Dendritic cell treated with granulocyte-macrophage colony-stimulating factor and Interleukin-4, amounts not matched to agents 40 ng/mL and 50 ng/mL, for 4 days (primary cell): ENCODE results near the gene KRT31.
"Not testable (repeated sequence)": the region's sequence is repeated elsewhere in the genome, so short reads cannot be mapped to it uniquely, and the experiment has no call there.

Experiments
- H3K27ac Mint-ChIP-seq: one replicate; pipeline ENCODE4 v1.8.0; 2022; ENCODE audit warnings: mild to moderate bottlenecking, mixed read lengths
- H3K27me3 Mint-ChIP-seq: one replicate; pipeline ENCODE4 v1.8.0; 2022; ENCODE audit warnings: mild to moderate bottlenecking, mixed read lengths
- H3K36me3 Mint-ChIP-seq: one replicate; pipeline ENCODE4 v1.8.0; 2022; ENCODE audit warnings: low read depth, mixed read lengths
- H3K4me1 Mint-ChIP-seq: one replicate; pipeline ENCODE4 v1.8.0; 2022; ENCODE audit warnings: low read depth, mixed read lengths
- H3K4me3 Mint-ChIP-seq: one replicate; pipeline ENCODE4 v1.8.0; 2022; ENCODE audit warnings: mild to moderate bottlenecking, moderate library complexity, mixed read lengths
- H3K9me3 Mint-ChIP-seq: one replicate; pipeline ENCODE4 v1.8.0; 2022; ENCODE audit warnings: mixed read lengths
- intact Hi-C: fragments of 100-400 bp; cut with micrococcal nuclease; formaldehyde crosslinking; loops from one replicate; pipeline ENCODE4 v1.15.0; 2022

The KRT31 gene

DNA sequence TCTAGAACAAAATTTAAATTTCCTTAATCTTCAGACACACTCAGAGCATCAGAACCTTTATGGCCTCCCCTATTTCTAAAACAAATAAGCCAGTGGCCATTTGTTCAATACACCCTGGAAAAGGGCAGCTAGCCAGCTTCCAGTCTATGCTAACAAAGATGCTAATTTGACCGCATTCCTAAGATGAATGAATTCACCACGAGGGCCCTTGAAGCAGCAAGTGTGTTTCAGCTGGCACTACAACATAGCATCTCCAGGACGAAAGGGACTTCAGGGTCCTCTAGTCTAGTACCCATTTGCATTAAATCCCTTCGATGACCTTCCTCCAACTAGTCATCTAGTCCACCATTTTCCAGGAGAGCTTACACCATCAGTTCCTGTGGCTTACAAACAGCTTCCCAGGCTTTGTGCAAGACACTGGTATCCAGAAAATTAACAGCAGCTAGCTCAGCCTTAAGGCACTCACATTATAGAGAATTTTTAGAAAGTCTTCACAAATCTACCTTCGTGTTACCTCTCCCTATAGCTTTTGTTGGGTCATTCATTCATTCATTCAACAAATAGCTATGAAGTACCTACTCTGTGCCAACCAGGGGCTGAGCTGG is 16.0 kb upstream of the KRT31 start:
- Mint-ChIP-seq H3K27me3 (peaks cover 9% of the 10 kb centered on the region), H3K4me3 (no peak overlapping the region), H3K4me1 (peaks cover 9% of the 10 kb centered on the region), H3K36me3 (no peaks in the 10 kb centered on the region), H3K27ac (no peak overlapping the region), H3K9me3 (no peaks in the 10 kb centered on the region)
- intact Hi-C loops, result no loop called here

DNA sequence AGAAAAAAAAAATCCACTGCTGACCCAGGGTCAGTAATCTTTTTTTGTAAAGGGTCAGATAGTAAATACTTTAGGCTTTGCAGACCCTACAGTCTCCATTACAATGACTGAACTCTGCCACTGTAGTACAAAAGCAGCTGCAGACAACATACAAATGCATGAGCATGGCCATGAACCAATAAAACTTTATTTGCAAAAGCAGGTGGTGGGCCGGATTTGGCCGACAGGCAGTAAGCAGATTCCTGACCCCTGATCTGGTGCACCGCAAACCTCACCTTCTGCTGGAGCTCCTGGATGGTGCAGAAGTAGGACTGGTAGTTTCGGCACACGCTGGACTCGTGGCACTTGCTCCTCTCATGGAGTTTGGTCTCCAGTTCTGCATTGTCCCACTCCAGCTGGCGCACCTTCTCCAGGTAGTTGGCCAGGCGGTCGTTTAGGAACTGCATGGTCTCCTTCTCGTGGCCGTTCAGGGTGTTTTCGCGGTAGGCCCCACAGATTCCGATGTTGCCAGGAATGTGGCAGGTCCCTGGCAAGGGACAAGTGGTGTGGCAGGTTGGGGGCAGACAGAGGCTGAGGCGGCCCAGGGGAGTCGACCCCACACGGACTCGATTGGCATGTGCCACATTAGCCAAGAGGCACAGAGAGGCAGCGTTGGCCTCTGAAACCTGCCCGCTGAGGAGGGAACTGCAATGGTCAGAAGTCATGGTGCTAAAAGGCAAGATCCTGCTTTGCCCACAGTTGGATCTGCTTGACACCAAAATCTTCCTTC is 13.8 kb upstream of the KRT31 start:
- no peak overlapping the region for H3K4me3 Mint-ChIP-seq
- no peaks in the 10 kb centered on the region for H3K36me3 Mint-ChIP-seq
- intact Hi-C loops, result no loop called here
- no peaks in the 10 kb centered on the region for H3K4me1 Mint-ChIP-seq
- H3K9me3 Mint-ChIP-seq, result no peaks in the 10 kb centered on the region
- H3K27me3 Mint-ChIP-seq, result peaks cover 9% of the 10 kb centered on the region
- H3K27ac Mint-ChIP-seq, result no peak overlapping the region

DNA sequence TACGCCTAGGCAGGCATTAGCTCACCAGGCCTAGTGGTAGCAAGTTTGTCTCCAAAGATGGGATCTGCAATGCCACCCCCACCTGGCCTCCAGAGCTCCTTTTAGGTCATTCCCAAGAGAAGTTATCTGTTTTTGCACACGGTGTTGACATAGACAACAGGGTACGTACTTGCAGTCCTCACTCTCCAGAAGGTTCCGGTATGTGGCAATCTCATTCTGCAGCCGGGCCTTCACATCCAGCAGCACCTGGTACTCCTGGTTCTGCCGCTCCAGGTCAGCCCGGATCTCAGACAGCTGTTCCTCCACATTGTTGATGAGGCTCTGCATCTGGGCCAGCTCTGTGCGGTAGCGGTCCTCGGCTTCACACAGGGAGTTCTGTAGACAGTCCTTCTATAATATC is 9.8 kb upstream of the KRT31 start:
- no peak overlapping the region for H3K4me3 Mint-ChIP-seq
- intact Hi-C loops, result no loop called here

DNA sequence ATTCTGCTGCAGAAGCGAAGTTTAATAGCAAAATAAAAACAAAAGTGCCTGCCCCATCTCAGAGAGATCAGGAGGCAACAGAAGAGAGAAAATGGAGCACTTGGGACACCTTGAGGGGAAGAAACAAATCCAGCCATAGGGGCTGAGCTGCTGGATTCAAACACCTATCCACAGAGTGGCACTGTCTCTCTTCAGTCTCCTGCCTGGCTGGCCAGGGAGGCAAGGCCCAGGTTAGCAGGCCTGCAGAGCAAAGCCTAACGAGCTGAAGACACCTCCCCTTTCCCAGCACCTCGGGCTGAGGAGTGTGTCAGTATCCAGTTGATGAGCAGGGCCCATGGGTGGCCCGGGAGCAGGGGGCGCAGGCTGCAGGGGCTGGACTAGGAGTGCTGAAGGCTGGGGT is 8.8 kb upstream of the KRT31 start:
- H3K36me3 Mint-ChIP-seq, result no peaks in the 10 kb centered on the region
- intact Hi-C loops, result no loop called here
- no peak overlapping the region for H3K4me3 Mint-ChIP-seq
- no peak overlapping the region for H3K27ac Mint-ChIP-seq
- H3K9me3 Mint-ChIP-seq, result no peaks in the 10 kb centered on the region
- peaks cover 12% of the 10 kb centered on the region for H3K4me1 Mint-ChIP-seq
- H3K27me3 Mint-ChIP-seq, result peaks cover 2% of the 10 kb centered on the region

More for the DNA sequence above, 9.8 kb upstream of the KRT31 start:
- Mint-ChIP-seq H3K36me3 (no peaks in the 10 kb centered on the region), H3K4me1 (peaks cover 12% of the 10 kb centered on the region), H3K27ac (no peak overlapping the region), H3K9me3 (no peaks in the 10 kb centered on the region), H3K27me3 (peaks cover 4% of the 10 kb centered on the region)

DNA sequence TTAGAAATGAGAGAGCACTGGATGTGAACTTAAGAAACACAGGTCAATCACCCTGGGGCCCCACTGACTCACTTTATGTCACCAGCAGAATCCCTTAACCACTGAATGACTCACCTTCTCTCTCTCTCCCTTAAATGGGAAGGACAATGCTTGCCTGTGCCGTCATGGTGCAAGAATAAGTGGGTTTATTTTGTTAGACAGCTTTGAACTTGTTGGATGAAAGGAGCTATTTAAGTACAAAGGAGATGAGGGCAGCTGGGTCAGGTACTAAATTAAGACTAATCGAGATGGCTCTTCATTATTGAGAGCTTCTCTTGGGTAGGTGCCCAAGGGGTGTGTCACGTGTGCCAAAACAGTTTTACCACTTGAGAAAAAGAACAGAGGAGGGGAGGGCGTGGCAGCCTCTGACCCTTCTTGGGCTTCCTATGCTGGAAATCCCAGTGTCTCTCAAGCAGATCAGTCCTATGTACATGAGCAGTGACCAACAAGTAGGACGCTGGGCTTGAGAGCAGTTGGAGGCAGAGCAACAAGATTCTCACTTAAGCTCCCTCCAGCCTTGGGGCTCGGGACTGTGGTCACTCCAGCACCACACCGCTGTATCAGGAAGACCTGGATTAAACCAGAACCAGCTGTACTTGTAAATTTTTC is 6.7 kb upstream of the KRT31 start:
- H3K27me3 Mint-ChIP-seq, result peaks cover 6% of the 10 kb centered on the region
- no peaks in the 10 kb centered on the region for H3K9me3 Mint-ChIP-seq
- H3K36me3 Mint-ChIP-seq, result no peaks in the 10 kb centered on the region
- H3K4me1 Mint-ChIP-seq, result peaks cover 12% of the 10 kb centered on the region
- intact Hi-C loops, result no loop called here
- H3K27ac Mint-ChIP-seq, result no peak overlapping the region
- H3K4me3 Mint-ChIP-seq, result no peak overlapping the region

DNA sequence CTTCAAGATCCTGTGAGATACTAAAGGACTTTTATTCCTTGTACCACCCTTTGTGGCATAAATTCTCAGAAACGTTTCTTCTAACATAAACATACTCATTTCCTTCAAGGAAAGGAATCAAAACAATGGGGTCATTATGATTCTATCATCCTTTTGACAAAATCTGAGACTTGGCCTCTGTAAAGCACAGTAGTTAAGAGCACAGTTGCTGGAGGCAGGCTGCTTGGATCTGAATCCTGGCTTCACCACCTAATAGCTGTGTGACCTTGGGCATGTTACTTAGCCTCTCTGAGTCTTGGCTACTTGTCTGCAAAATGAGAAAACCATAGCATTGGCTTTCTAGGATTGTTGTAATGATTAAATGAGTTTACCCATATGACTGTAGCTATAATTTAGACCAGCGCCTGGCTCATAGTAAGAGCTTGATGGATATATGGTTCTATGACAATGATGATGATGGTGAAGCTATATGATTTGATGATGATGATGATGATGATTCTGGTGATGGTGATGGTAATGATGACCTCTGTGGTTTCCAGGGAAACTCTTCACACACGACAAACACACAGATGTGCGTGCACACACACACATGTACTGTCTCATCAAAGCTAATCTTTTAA is 6.1 kb upstream of the KRT31 start:
- H3K9me3 Mint-ChIP-seq, result no peaks in the 10 kb centered on the region
- no peak overlapping the region for H3K27ac Mint-ChIP-seq
- intact Hi-C loops, result no loop called here
- no peak overlapping the region for H3K4me3 Mint-ChIP-seq
- H3K27me3 Mint-ChIP-seq, result peaks cover 7% of the 10 kb centered on the region
- H3K4me1 Mint-ChIP-seq, result peaks cover 12% of the 10 kb centered on the region
- no peaks in the 10 kb centered on the region for H3K36me3 Mint-ChIP-seq

DNA sequence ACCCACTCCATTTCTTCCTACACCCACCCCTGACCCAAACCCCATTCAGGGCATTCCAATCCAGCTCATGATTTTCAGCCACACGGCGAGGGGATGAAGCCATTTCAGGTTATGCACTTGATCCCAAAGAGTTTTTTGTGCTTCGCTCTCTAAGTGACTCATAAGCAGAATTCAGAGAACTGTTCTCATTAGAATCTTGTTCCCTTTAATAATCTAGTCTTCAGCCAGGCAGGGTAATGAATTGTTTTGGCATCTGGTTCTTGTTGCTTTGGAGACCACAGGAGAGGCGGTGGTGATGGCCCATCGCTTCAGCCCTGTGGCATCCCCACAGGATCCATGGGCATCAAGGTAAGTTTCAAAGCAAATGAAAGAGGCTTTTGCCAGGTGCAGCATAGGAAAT is 4.8 kb upstream of the KRT31 start:
- no peaks in the 10 kb centered on the region for H3K9me3 Mint-ChIP-seq
- no peaks in the 10 kb centered on the region for H3K36me3 Mint-ChIP-seq
- H3K27ac Mint-ChIP-seq, result no peak overlapping the region
- H3K4me1 Mint-ChIP-seq, result peaks cover 12% of the 10 kb centered on the region
- peaks cover 7% of the 10 kb centered on the region for H3K27me3 Mint-ChIP-seq
- H3K4me3 Mint-ChIP-seq, result no peak overlapping the region
- intact Hi-C loops, result no loop called here

DNA sequence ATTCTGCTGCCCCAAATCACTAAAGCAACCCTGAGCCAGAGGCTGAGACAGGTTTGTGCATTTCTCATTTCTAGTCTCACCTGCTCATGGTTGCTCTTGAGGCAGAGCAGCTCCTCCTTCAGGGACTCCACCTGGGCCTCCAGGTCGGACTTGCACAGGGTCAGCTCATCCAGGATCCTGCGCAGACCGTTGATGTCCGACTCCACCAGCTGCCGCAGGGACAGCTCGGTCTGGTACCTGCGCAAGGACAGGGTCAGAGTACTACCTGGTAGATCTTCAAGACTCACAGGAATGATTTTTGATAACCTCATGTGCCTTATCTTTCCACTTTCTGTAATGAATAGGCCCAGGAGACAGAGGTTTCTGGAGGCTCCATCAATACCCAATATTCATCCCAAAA is 1.1 kb downstream of the KRT31 start:
- Mint-ChIP-seq H3K4me3 (no peak overlapping the region), H3K9me3 (no peaks in the 10 kb centered on the region), H3K4me1 (no peaks in the 10 kb centered on the region), H3K36me3 (no peaks in the 10 kb centered on the region), H3K27ac (no peak overlapping the region), H3K27me3 (peaks cover 12% of the 10 kb centered on the region)
- intact Hi-C loops, result no loop called here

DNA sequence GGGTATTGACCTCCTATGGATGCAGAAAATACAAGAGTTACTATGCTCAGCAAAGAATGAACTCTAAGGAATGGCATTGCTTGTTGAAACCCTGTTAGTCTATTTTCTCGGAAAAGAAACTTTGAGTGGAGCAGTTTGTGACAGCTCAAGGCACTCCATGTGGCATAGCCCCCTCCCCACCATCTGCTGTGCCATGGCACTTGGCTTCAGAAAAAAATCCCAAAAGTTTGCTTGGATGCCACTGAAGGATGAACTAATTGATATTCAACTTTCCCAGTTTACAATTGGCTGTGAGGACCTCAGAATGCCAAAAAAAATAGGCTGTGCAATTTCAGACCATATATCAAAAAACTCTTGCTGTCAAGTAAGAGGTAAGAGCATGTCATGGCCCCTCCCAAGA is 1.8 kb downstream of the KRT31 start:
- H3K27ac Mint-ChIP-seq, result no peak overlapping the region
- peaks cover 12% of the 10 kb centered on the region for H3K27me3 Mint-ChIP-seq
- intact Hi-C loops, result no loop called here
- no peaks in the 10 kb centered on the region for H3K36me3 Mint-ChIP-seq
- H3K9me3 Mint-ChIP-seq, result no peaks in the 10 kb centered on the region
- H3K4me1 Mint-ChIP-seq, result no peaks in the 10 kb centered on the region
- H3K4me3 Mint-ChIP-seq, result no peak overlapping the region

DNA sequence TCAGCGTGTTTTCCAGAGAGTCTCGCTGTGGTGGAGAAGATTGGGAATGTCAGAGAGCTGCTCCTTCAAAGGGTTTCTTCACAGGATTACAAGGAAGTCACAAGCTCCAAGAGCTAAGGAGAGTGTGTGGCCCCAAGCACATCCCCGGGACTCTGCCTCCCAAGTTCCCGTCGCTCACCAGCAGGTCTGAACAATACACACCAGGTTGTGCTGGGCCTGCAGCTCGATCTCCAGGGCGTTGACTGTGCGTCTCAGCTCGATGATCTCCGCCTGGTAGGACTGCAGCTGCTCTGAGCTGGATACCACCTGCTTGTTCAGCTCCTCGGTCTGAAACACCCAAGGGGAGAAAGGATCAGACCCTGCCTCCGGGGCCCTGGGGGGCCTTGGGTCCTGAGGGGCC is 2.4 kb downstream of the KRT31 start:
- intact Hi-C loops, H3K4me3 Mint-ChIP-seq, H3K4me1 Mint-ChIP-seq, H3K9me3 Mint-ChIP-seq, H3K36me3 Mint-ChIP-seq, H3K27ac Mint-ChIP-seq: not testable (repeated sequence)
- H3K27me3 Mint-ChIP-seq, result peaks cover 13% of the 10 kb centered on the region

DNA sequence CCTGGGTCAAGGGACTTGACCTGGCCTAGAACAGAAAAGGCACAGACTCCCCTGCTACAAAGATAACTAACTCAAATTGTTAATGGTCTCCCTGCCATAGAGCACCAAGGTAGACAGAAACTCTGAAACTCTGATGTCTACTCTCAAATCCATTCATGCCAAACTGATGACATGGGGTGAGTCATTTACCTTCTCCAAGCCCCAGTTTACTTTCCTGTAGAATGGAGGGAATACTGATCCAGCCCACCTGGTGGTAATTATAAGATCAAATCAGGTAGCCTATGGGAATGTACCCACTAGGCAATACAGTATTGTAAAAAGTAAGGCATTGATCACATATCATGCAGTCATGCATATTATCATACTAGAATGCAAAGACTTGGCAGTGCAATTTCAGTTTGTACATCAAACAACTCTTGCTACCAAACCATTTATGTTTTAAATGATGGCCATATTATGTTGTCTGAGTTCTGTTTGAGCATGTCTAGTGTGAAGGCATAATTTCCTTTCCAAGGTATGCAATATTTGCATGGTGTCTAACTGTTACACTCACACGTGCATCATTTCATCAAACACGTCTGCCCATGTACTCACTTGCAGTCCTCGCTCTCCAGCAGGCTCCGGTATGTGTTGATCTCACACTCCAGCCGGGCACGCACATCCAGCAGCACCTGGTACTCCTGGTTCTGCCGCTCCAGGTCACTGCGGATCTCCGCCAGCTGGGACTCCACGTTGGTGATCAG is 3.0 kb downstream of the KRT31 start:
- H3K9me3 Mint-ChIP-seq, result no peaks in the 10 kb centered on the region
- no peak overlapping the region for H3K27ac Mint-ChIP-seq
- intact Hi-C loops, result no loop called here
- peaks cover 15% of the 10 kb centered on the region for H3K27me3 Mint-ChIP-seq
- no peak overlapping the region for H3K4me3 Mint-ChIP-seq
- H3K4me1 Mint-ChIP-seq, result no peaks in the 10 kb centered on the region
- no peaks in the 10 kb centered on the region for H3K36me3 Mint-ChIP-seq

DNA sequence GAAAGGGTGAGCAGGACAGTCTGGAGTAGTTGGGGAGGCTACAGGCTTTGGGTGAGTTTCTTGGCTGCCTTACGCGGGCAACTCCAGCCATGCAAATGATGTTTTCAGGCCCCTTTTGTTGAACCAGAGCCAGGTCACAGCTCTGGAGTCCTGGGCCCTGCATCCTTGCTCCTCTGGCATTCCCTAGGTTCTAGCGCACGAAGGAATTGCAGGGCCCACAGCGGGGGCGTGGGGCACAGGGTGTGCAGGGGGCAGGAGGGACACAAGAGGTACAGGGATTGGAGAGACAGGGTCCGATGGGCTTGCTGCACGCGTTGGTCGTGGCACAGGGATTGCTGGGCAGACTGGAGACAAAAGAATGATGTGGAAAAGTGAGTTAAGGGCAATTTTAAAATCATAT is 3.6 kb downstream of the KRT31 start:
- intact Hi-C loops, result no loop called here
- Mint-ChIP-seq H3K27ac (no peak overlapping the region), H3K36me3 (no peaks in the 10 kb centered on the region), H3K4me1 (no peaks in the 10 kb centered on the region), H3K4me3 (no peak overlapping the region), H3K27me3 (peaks cover 15% of the 10 kb centered on the region), H3K9me3 (no peaks in the 10 kb centered on the region)

DNA sequence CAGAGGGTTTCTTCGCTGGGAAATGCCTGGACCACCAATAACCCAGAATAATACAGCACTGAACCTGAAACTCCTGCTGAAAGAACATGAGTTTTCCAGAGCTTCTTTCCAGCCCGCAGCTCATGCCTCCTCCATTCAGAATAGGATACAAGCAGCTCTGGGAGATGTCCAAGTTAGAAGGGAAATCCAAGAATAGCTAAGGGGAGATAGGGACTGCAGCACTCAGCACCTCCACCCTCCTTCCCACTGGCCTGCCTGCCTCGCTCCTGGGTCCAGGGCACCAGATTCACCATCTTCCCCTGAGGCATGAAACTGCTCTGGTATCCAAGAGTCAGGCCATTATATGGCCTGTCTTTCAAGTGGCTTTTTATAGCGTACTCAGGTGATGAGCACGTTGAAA is 4.1 kb downstream of the KRT31 start:
- intact Hi-C loops, result no loop called here
- Mint-ChIP-seq H3K9me3 (no peaks in the 10 kb centered on the region), H3K27me3 (peaks cover 15% of the 10 kb centered on the region)

DNA sequence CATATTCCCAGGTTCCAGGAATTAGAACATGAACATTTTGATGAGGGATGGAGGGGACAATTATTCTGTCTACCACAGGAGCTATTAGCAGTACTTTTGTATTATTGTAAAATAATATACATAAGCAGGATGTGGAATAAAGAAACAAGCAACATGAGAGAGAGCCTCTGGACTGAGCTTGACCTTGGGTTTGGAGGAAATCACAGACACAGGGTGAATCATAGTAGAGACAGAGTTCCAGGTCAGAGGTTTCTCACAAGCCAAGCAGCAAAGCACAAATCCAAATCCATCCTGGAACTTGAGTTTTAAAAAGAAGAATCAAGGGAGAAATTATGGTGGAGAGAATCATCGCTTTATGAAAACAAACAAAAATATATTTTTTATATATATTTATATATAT is 5.1 kb downstream of the KRT31 start:
- Mint-ChIP-seq H3K27me3 (peaks cover 18% of the 10 kb centered on the region), H3K4me1 (no peaks in the 10 kb centered on the region), H3K4me3 (no peak overlapping the region), H3K9me3 (peaks cover 4% of the 10 kb centered on the region), H3K36me3 (no peaks in the 10 kb centered on the region), H3K27ac (no peak overlapping the region)
- intact Hi-C loops, result no loop called here

More for the DNA sequence above, 4.1 kb downstream of the KRT31 start:
- no peak overlapping the region for H3K4me3 Mint-ChIP-seq
- no peak overlapping the region for H3K27ac Mint-ChIP-seq
- no peaks in the 10 kb centered on the region for H3K4me1 Mint-ChIP-seq
- no peaks in the 10 kb centered on the region for H3K36me3 Mint-ChIP-seq
